Putamen (tissue), 1 donor: ENCODE results near the gene HM13.
A peak's percentile ranks its signal among the peaks of the same experiment; 100 is the strongest.
"Not testable (repeated sequence)": the region's sequence is repeated elsewhere in the genome, so short reads cannot be mapped to it uniquely, and the experiment has no call there.

Experiments
- DNase-seq: peaks from one replicate; pipeline ENCODE4 v3.0.0-alpha.2; 2016; ENCODE audit warnings: low spot score

The HM13 gene

DNA sequence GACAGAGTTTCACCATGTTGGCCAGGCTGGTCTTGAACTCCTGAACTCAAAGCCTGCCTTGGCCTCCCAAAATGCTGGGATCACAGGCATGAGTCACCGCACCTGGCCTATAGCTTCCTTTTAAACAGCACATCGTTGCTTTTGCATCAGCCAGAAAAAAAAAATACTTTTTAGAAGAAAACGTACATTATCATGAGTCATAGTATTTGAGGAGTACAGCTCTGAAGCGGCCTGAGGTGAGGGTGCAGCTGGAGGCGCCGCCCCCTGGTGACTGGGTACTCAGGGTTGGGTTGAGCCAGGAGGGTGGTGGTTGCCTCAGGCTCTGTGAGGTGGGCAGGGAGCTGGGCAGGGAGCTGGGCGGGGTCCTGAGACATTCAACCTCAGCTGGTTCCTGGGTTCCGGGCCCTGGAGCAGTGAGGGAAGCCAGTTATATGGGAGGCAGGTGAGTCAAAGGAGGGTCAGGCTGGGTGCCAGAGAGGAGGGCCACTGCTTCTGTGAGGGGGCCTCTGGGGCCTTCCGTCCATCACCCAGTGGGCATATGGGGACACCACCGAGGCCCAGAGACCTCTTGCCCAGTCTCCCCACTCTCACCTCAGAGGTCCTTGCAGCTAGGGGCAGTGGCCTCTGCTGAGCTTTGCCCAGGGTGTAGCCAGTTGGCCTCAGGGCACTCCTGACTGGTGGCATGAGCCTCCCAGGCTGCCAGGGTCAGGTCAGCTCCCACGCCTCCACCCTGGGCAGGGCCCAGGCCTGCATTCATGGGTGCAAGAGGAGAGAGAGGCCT is 79.2 kb downstream of the HM13 start:
- no peak for DNase-seq

DNA sequence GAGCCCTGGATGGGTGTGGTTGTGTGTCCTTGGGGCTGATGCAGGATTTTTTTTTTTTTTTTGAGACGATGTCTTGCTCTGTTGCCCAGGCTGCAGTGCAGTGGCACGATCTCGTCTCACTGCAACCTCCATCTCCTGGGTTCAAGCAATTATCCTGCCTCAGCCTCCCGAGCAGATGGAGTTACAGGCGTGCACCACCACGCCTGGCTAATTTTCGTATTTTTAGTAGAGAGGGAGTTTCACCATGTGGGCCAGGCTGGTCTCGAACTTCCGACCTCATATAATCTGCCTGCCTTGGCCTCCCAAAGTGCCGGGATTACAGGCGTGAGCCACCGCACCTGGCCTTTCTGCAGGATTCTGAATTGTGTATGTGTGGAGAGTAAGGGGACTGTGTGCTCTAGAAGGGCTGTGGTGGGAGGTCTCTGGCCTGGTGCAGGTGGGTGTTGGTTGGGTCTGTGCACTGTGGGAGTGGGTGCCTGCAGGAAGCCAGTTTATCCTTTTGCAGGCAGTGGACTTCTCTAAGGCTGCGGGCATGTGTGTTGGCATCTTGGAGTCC is 79.8 kb downstream of the HM13 start:
- no peak for DNase-seq

GRCh38 chr20:31594558-31595379 is 80.5 kb downstream of the HM13 start:
- no peak for DNase-seq

GRCh38 chr20:31595380-31595653 is 81.1 kb downstream of the HM13 start:
- no peak for DNase-seq

DNA sequence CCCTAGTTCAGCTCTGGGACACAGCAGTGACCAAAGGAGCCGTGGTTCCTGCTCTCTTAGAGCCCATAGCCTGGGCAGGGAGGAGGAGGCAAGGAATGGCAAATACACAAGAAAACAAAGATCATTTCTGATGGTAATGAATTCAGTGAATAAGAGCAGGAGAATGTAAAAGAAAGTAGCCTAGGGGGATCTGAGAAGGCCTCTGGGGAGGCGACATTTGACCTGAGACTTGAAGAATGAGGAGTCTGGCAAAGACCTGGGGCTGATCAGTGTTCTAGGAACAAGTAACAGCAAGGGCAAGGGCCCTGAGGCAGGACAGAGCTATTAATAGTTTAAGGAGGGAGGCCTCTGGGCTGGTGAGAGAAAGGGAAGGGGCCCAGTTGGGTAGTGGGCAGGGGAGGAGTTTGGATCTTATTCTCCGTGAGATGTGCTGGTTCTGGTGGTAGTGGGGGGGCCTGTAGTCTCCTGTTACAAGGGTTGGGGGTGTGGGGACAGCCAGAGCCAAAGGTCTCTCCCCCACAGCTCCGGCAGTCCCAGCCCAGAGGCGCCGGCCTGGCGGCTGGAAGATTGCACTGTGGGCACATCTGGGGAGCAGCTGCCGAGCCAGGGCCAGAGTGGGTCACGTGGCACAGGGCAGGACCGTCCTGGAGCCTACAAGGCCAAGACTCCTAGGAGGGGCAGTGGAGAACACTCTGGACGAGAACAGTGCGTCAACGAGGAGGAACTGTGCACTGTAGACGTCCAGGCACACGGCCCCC is 81.6 kb downstream of the HM13 start:
- no peak for DNase-seq

- not testable (repeated sequence) for DNase-seq
These were observed 82.1 kb downstream of the HM13 start for GRCh38 chr20:31596412-31596715.

GRCh38 chr20:31596831-31597480 is 82.7 kb downstream of the HM13 start:
- no peak for DNase-seq

- no peak for DNase-seq
These were observed 83.2 kb downstream of the HM13 start for GRCh38 chr20:31597481-31597855.

DNA sequence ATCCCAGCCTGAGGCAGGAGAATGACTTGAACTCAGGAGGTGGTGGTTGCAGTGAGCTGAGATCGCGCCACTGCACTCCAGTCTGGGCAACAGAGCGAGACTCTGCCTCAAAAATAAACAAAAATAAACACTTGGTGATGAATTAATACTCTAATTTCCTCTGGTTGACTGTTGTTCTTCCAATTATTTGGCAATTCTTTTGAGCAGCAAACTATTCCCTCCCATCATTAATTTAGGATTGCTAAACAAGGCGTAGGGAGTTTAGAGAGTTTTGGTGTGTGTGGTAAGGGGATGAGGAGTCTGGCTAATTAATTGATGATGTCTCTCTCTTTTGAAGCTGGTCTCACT is 88.2 kb downstream of the HM13 start:
- no peak for DNase-seq

DNA sequence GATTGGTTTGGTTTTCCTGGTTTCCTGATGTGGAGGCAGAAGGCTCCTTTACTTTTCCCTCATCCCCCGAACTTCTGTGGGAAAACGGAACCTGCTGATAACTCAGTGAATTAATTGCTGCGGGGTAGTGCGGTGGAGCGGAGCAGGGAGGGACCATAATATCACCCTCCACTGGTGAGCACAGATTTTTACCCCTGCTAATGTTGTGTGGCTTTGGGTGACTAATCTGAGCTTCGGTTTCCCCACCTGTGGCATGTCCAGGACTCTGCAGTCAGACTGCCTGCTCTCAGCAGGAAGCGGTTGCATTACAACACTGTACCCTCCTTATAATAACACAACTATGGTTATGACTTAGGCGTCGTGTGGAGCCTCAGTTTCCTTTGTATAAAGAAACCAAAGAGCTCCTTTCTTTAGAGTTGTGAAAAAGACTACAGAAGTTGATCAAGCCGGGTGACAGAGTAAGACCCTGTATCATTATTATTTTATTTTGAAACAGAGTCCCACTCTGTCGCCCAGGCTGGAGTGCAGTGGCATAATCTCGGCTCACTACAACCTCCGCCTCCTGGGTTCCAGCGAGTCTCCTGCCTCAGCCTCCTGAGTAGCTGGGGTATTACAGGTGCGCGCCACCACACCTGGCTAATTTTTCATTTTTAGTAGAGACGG is 88.7 kb downstream of the HM13 start:
- DNase-seq: no peak

DNA sequence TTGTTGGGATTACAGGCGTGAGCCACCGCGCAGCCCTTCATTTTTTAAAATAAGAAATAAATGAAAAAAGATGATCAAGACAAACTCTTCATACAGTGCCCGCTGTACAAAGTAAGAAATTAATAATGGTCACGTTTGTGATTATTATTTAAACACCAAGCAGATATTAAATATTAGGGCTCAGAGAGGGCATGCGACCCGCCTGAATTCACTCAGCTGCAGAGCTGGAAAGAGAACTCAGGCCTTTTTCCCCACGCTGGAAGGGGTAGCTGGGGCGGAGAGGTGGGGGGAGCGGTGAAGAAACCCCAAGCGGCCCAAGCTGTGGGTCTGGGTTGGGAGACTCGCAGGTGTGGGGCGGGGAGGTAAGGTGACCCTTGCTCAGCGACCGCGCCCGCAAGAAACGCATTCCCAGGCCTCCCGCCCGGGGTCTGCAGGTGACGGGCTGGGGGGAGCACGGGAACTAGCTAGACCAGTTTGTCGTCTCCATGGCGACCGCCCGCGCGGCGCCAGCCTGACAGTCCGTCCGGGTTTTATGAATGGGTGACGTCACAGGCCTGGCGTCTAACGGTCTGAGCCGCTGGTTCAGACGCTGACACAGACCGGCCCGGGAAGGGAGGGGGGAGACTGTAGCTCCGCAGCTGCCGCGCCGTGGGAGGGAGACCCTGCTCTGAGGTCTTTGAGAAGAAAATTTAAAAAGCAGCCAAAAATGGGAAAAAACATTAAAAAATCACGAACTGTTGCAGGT is 89.8 kb downstream of the HM13 start:
- DNase-seq: peak; percentile 92

- DNase-seq: no peak
These were observed 90.4 kb downstream of the HM13 start for GRCh38 chr20:31604567-31605030.

- DNase-seq: peak; percentile 92
These were observed 91.0 kb downstream of the HM13 start, which contains the start of gene ID1 for GRCh38 chr20:31605031-31605901. ID1 (plus strand) TSS chr20:31605289; CDS start chr20:31605388, 99 bp downstream.

DNA sequence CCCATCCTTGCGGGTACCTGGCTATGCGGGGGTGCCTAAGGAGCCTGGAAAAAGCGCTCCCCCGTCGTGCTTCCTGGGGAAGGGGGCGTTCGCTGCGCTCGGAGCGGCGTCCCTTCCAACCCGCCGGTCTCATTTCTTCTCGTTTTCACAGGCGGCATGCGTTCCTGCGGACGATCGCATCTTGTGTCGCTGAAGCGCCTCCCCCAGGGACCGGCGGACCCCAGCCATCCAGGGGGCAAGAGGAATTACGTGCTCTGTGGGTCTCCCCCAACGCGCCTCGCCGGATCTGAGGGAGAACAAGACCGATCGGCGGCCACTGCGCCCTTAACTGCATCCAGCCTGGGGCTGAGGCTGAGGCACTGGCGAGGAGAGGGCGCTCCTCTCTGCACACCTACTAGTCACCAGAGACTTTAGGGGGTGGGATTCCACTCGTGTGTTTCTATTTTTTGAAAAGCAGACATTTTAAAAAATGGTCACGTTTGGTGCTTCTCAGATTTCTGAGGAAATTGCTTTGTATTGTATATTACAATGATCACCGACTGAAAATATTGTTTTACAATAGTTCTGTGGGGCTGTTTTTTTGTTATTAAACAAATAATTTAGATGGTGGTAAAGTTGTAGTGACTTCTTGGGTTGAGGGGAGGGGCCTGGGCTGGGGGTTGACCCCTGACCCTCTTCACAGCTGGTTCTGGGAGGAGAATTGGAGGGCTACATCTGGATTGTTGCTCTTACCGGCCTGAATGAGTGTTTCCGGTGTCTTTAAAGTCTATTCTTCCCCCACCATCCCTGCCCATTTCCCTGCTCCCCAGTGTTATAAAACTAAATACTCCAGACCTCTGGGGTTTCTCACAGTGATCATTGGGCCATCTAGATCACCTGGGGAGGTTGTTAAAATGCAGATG is 91.9 kb downstream of the HM13 start:
- no peak for DNase-seq

DNA sequence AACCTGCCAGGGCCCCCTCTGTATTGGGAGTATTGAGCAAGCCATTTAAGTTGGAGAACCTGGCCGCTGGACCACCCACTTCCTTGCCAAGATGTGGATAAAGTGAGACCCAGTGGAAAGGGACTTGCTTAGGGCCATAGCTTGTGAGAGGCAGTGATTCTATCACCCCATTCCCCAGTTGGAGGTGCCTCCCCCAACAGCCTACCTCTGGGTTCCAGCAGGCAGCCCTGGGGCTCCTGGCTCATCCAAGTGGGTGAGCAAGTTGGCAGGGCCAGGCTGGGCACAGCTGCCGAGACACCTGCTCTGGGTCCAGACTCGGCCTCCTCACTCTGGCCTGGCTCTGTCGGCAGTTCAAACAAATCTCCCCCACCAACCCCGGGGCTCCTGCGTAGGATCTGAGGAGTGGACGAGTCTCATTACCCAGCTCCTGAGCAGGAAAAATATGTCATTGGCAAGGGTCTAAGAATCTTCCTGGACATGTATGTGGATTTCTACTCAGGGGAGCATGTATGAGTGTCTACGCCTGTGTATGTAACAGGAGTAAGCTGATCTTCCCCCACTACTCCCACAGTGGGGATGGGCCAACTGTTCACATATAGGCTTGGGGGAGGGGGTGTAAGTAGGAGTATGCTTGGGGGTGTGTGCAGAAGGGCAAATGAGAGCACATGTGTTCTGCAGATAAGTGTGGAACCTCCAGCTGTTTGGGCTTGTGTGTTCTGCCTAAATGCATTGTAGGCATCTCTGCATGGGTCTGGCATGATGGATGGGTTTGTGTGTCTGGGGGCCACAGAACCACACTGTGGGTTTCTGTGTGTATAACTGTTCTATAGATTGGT is 92.8 kb downstream of the HM13 start:
- no peak for DNase-seq

DNA sequence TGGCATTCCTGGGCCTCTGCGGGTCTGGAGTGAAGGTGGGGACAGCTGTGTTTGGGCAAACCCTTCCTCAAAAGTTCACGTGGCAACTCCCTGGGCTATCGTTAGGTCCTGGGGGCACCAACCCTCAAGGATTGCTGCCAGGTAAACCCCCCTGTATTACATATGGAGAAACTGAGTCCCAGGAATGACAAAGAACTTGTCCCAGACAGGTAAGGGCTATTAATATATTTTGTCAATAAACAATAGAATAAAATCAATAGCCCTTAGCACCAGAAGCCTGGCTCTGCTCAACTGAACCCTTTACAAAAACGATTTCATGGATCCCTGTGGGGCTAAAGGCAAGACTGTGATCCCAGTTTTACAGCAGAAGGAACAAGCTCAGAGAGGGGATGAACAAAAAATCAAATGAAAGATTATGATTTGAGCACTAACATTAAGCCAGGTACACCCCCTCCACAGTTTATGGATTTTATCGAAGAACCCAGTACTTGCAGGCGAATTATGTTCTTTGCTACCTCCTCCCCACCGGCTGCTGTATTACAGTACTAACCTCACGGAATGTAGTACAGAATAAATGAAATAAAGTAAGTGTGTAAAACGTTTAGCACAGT is 93.5 kb downstream of the HM13 start:
- DNase-seq: no peak

DNA sequence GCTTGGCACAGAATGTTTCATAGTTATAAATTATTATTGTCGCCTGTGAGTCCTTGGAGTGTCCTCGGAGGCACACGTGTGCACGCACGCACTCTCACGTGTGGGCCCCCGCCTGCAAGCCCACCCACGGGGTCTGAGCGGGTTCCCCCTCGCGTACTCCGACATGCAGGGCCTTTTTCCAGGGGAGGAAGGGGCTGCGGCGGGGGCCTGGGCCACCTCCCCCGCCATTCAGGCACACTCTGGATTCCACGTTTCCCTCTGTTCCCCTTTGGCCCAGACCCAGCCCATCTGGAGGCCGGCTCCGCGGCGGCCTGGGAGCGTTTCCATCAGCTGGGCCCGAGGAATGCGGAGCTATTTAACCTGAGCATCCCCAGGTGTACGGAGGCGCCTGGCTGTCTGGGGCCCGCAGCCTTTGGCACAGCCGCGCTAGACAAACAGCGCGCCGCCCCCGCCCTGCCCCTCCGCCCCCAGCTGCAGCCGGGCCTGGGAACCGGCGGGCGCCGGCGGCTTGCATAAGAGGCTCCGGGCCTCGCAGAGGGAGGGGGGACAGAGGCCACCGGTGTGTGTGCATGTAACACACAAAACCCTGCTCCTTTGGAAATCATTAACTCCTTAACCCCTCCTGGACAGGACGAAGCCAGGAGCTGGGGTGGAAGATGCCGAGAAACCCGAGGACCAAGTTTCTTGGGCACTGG is 94.2 kb downstream of the HM13 start:
- no peak for DNase-seq
